ENCODE data around the gene RIIAD1.
"Not testable (repeated sequence)": the region's sequence is repeated elsewhere in the genome, so short reads cannot be mapped to it uniquely, and the experiment has no call there.

Gene RIIAD1, protein sequence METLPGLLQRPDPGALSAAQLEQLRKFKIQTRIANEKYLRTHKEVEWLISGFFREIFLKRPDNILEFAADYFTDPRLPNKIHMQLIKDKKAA

DNA sequence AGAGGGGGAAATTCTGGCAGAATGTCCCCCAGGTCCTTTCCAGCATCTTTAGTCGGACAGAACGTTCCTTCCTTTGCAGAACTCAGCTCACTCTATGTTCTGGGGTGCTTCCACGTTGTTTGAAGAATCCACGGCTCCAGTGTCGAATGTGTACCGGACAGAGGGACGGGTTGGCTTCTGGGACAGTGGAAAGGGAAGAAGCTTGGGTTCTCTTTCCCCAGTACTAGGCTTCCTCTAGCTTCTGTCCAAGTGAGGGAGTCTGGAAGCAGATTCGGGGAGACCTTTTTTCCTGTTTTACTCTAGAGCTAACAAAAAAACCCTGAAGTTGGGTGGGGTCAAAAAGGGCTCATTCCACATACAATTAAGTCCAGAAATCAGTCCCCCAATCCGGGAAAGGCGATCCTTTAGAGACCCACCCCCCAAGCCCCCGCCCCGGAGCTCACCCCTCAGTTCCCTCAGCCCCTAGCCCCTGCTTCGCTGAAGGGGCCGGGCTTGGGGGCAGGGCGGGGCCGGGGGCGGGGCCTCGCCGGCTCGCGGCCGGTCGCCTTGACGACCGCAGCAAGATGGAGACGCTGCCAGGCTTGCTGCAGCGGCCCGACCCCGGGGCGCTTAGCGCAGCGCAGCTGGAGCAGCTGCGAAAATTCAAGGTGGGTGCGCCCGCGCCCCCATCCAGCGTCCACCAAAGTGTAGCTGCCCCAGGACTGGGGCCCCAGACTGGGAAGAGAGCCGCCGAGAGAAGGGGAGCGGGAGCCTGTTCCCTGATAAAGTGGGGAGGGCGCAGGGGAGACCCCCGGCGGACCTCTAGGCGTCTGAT, at the start of gene RIIAD1:
RIIAD1 (plus strand) TSS at position 549 of the 814 bp plus-strand sequence; CDS start at position 564, 15 bp downstream.
- DNase-seq (ENCODE audit: low read depth): no peak

DNA sequence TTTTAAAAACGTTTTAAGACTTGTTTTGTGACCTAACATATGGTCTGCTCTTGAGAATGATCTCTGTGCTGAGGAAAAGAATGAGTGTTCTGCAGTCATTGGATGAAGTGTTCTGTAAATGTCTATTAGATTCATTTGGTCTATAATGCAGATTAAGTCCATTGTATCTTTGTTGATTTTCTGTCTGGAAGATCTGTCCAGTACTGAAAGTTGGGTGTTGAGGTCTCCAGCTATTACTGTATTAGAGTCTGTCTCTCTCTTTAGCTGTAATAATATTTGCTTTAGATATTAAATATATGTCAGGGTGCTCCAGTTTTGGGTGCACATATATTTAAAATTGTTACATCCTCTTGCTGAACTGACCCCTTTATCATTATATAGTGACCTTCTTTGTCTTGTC, 47.9 kb upstream of the RIIAD1 start:
- DNase-seq (ENCODE audit: low read depth): no peak

DNA sequence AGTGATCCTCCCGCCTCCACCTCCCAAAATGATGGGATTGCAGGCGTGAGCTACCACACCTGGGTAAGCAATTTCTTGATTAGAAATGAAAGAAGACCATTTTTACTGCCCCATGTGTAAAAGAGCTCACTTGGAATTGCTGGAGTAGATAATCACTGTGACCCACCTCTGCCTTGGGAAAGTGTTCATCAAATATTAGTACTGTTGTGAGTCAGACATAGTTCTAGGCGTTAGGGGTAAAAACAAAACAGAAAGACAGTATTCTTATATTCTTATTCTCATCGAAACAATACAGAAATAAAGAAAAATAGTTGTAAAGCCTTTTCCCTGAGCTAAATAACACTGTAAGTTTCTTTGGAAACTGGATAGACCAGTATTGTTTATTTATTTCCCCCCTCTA, 40.9 kb upstream of the RIIAD1 start:
- DNase-seq (ENCODE audit: low read depth): no peak

- peak; percentile 12 for DNase-seq (ENCODE audit: low read depth)
These were observed 40.5 kb upstream of the RIIAD1 start for GRCh38 chr1:151680826-151681225.

DNA sequence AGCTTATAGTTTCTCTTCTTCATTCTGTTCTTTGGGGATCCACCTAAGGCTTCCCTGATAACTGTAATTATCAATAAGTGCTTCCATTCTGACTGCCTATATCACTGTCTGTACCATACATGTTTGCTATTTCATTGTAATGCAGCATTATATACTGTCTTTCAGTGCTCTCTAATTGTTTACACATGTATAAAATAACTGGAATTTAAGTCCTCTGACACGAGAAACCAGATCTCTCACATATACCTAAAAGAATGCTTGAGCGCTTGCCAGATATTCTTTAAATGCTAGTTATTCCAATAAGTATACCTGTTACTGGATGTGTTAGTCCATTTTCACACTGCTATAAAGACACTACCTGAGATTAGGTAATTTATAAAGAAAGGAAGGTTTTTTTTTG, 39.4 kb upstream of the RIIAD1 start:
- no peak for DNase-seq (ENCODE audit: low read depth)

GRCh38 chr1:151682901-151683300, 38.4 kb upstream of the RIIAD1 start:
- DNase-seq (ENCODE audit: low read depth): not testable (repeated sequence)

- no peak for DNase-seq (ENCODE audit: low read depth)
These were observed 37.2 kb upstream of the RIIAD1 start for GRCh38 chr1:151684128-151684527.

GRCh38 chr1:151686561-151686960, 34.8 kb upstream of the RIIAD1 start:
- no peak for DNase-seq (ENCODE audit: low read depth)

GRCh38 chr1:151689494-151689893, 31.8 kb upstream of the RIIAD1 start:
- no peak for DNase-seq (ENCODE audit: low read depth)

- no peak for DNase-seq (ENCODE audit: low read depth)
These were observed 29.1 kb upstream of the RIIAD1 start for GRCh38 chr1:151692226-151692625.

GRCh38 chr1:151693057-151693651, 28.2 kb upstream of the RIIAD1 start:
- peak; percentile 24 for DNase-seq (ENCODE audit: low read depth)

GRCh38 chr1:151701515-151701914, 19.8 kb upstream of the RIIAD1 start:
- DNase-seq (ENCODE audit: low read depth): no peak

DNA sequence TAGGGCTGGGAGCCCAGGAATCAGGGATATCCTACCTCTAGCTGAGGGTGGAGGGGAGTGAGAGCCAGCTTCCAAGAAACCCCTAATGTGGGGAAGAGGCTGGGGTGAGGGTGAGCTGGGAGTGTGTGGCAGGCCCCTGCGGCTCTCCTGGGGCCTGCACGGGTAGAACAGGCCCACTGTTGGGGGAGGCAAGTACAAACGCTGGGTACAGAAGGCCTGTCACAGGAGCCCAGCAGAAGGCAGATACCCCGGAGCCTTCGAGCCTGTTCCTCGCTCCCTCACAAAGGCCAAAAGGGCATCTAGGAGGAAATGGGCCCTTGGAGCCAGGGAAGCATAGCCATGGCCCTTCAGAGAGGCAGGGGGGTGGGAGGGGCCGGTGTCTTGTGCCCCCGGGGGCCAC, 18.4 kb upstream of the RIIAD1 start:
- no peak for DNase-seq (ENCODE audit: low read depth)

- DNase-seq (ENCODE audit: low read depth): no peak
These were observed 17.5 kb upstream of the RIIAD1 start for GRCh38 chr1:151703813-151704212.

- DNase-seq (ENCODE audit: low read depth): no peak
These were observed 17.1 kb upstream of the RIIAD1 start for GRCh38 chr1:151704246-151704645.

DNA sequence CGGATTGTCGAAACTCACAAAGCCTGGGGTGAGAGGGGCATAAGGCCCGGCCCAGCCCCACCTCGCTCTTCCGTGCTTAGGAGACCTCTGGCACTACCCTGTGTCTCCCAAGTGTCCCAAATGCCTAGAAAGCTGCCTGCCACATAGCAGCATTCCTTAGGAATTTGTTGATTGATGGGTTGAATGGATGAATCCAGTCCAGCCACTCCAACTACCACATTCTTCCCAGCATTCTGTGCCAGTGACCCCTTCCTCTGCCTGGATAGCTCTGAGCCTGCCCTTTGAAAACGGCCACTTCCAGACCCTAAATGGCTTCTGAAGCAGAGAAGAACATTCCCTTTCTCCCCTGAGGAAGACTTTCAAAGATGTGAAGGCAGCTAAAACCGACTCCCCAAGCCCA, 16.2 kb upstream of the RIIAD1 start:
- DNase-seq (ENCODE audit: low read depth): no peak

GRCh38 chr1:151705753-151706463, 15.4 kb upstream of the RIIAD1 start:
- no peak for DNase-seq (ENCODE audit: low read depth)

GRCh38 chr1:151706464-151707415, 14.6 kb upstream of the RIIAD1 start:
- no peak for DNase-seq (ENCODE audit: low read depth)

- no peak for DNase-seq (ENCODE audit: low read depth)
These were observed 13.7 kb upstream of the RIIAD1 start for GRCh38 chr1:151707541-151708065.

DNA sequence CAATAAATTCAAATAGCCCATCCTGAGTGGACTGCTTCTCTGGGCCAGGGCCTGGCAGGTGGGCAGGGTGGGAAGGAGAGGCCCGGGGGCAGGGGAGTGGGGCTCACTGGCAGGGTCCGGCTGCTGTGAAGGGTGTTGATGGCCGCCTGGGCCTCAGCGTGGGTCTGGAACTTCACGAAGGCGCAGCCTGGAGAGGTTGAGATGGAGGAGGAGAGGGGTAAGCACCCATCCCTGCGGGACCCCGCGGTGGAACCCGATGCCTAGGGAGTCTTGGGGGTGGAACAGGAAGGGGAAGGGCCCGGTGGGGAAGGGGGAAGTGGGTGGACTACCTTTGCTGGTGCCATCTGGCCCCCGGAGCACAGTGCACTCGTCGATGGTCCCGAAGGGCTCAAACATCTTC, 12.4 kb upstream of the RIIAD1 start:
- DNase-seq (ENCODE audit: low read depth): no peak

GRCh38 chr1:151710187-151710840, 11.0 kb upstream of the RIIAD1 start:
- no peak for DNase-seq (ENCODE audit: low read depth)
